DND-41 (cell line): ENCODE results near the gene TAF5L.

Source experiments
- ATAC-seq: fragments of 200-7000 bp; cut with Tn5 transposase; 3 replicates; pipeline ENCODE4 v1.9.1; 2021; ENCODE audit warnings: low read depth; ENCODE audit not compliant: insufficient read depth
- DNase-seq: peaks from one replicate; pipeline ENCODE4 v3.0.0-alpha.2; 2020
- H2AFZ ChIP-seq: 2 replicates; pipeline ENCODE4 v1.6.0; 2012; ENCODE audit warnings: low read depth, low read length
- H3K27ac ChIP-seq: 2 replicates; pipeline ENCODE4 v1.5.1; 2012; ENCODE audit warnings: low read length, inconsistent platforms
- H3K27me3 ChIP-seq: fragments of 200-600 bp; sonication (generic); 2 replicates; pipeline ENCODE4 v1.6.0; 2012; ENCODE audit warnings: low read length, mild to moderate bottlenecking, inconsistent platforms; ENCODE audit not compliant: insufficient read depth, poor library complexity
- H3K36me3 ChIP-seq: 2 replicates; pipeline ENCODE4 v1.5.1; 2012; ENCODE audit warnings: low read length, inconsistent platforms; ENCODE audit not compliant: insufficient read depth
- H3K4me1 ChIP-seq: 2 replicates; pipeline ENCODE4 v1.5.1; 2012; ENCODE audit warnings: mild to moderate bottlenecking, low read length; ENCODE audit not compliant: insufficient read depth
- H3K4me2 ChIP-seq: 2 replicates; pipeline ENCODE4 v1.6.0; 2012; ENCODE audit warnings: mild to moderate bottlenecking, moderate library complexity, low read length, inconsistent platforms; ENCODE audit not compliant: insufficient read depth
- H3K4me3 ChIP-seq, 2 experiments: fragments of 200-600 bp in 1 of 2; shearing (Covaris generic) in 1 of 2; 2 replicates each; pipeline ENCODE4 v1.5.1; 2012 to 2016; ENCODE audit warnings: inconsistent platforms in 2 of 2, low read length in 2 of 2, mild to moderate bottlenecking in 2 of 2, low read depth in 1 of 2, moderate library complexity in 1 of 2
- H3K79me2 ChIP-seq: 2 replicates; pipeline ENCODE4 v1.6.0; 2012; ENCODE audit warnings: low read length, inconsistent platforms; ENCODE audit not compliant: insufficient read depth
- H3K9ac ChIP-seq: 2 replicates; pipeline ENCODE4 v1.6.0; 2012; ENCODE audit warnings: low read depth, mild to moderate bottlenecking, inconsistent platforms, low read length, moderate library complexity
- H3K9me3 ChIP-seq: 2 replicates; pipeline ENCODE4 v1.5.1; 2012; ENCODE audit warnings: low read length, moderate library complexity, mild to moderate bottlenecking, inconsistent platforms; ENCODE audit not compliant: insufficient read depth, severe bottlenecking
- H4K20me1 ChIP-seq: 2 replicates; pipeline ENCODE4 v1.6.0; 2012; ENCODE audit warnings: low read length; ENCODE audit not compliant: insufficient read depth
- EZH2 ChIP-seq: IDR thresholded peaks from 3 replicates; pipeline ENCODE4 v1.6.1; 2012; ENCODE audit warnings: borderline replicate concordance, low read depth, mild to moderate bottlenecking, moderate library complexity, low read length, inconsistent platforms; ENCODE audit not compliant: severe bottlenecking
- TF ChIP-seq, protein P1 (sequence below): IDR thresholded peaks from 2 replicates; pipeline ENCODE4 v1.5.1; 2012; ENCODE audit warnings: borderline replicate concordance, low read length, moderate library complexity, mild to moderate bottlenecking; ENCODE audit not compliant: poor library complexity, severe bottlenecking; ENCODE audit errors: extremely low read depth

Gene TAF5L

DNA sequence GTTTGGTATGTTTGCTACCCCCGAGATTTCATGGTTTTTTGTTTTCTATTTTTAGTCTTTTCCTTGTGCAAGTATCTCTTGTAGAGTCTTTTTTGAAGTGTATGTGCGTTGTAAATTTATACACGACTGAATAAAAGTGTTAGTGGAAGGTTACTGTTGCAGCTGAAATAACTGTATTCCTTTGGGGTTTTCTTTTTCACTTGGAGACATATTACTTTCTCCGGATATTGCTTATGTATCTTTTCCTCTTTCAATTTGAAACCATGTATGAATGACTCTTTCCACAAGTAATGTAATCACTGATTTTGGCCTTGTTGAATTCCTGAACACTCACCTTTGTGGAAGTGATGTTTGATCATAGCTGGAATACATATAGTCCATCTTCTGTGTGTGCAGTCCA lies 1.1 kb upstream of the TAF5L start:
- no peak for ATAC-seq
- H3K79me2 ChIP-seq = peaks cover 93% of the 10 kb centered on the region
- no peaks in the 10 kb centered on the region for H3K27me3 ChIP-seq
- no peaks in the 10 kb centered on the region for H3K9me3 ChIP-seq
- H3K4me3 ChIP-seq = peak overlapping the region; percentile 99 to 100
- H4K20me1 ChIP-seq = peaks cover 32% of the 10 kb centered on the region; the same call in 1 of the 2 replicates
- H3K4me2 ChIP-seq = peak overlapping the region; percentile 94
- H3K27ac ChIP-seq = peak overlapping the region; percentile 81
- H2AFZ ChIP-seq = peak overlapping the region; percentile 88
- H3K9ac ChIP-seq = peak overlapping the region; percentile 87
- peaks cover 35% of the 10 kb centered on the region for H3K36me3 ChIP-seq
- no peak for DNase-seq
- TF ChIP-seq EZH2 = no peak
- TF ChIP-seq, protein P1, sequence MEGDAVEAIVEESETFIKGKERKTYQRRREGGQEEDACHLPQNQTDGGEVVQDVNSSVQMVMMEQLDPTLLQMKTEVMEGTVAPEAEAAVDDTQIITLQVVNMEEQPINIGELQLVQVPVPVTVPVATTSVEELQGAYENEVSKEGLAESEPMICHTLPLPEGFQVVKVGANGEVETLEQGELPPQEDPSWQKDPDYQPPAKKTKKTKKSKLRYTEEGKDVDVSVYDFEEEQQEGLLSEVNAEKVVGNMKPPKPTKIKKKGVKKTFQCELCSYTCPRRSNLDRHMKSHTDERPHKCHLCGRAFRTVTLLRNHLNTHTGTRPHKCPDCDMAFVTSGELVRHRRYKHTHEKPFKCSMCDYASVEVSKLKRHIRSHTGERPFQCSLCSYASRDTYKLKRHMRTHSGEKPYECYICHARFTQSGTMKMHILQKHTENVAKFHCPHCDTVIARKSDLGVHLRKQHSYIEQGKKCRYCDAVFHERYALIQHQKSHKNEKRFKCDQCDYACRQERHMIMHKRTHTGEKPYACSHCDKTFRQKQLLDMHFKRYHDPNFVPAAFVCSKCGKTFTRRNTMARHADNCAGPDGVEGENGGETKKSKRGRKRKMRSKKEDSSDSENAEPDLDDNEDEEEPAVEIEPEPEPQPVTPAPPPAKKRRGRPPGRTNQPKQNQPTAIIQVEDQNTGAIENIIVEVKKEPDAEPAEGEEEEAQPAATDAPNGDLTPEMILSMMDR = no peak
- H3K4me1 ChIP-seq = peaks cover 45% of the 10 kb centered on the region

DNA sequence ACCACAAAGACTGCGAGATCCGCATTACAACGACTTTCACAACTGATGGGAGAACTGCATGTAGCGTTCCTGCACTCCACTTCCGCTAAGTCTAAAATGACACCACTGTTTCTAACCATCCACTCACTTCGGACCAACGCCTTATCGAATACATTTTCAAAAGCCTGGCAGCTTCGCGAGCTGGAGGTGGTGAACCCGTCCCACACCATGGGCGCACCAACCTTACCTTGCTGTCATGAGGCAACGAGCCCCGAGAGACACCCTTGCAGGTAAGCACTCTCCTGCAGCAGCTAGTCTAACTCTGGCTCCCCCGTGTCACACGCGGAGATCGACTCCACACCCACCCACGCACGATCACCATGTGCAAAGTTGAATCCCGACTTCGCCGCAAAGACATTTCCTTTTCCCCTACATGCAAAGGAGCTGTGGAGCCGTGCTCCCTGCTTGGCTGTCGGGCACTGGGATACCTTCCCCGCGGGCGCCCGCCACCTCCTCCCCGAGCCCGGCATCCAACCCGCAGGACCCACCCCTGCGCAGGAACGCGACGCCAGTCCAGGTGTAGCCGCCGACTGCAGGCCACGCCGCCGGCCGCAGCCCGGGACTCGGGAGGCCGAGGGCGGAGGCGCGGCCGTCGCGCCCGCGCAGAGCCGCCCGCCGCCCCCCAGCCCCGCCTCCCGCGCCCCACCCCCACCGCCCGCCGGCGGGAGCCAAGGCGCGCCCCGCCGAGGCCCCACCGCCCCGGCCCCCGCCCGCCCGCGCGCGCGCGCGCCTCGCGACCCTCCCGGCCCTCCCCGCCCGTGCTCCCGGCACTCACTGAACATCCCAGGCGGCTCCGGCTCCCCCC lies 629 bp downstream of the TAF5L start:
- H3K36me3 ChIP-seq = peaks cover 27% of the 10 kb centered on the region
- H3K4me1 ChIP-seq = peaks cover 47% of the 10 kb centered on the region
- H3K4me2 ChIP-seq = peak overlapping the region; percentile 87
- DNase-seq (peak; percentile 42), ATAC-seq (peak; percentile 27)
- H4K20me1 ChIP-seq = peaks cover 37% of the 10 kb centered on the region; the same call in 1 of the 2 replicates
- H2AFZ ChIP-seq = peak overlapping the region; percentile 76
- H3K27me3 ChIP-seq = no peaks in the 10 kb centered on the region
- TF ChIP-seq EZH2 = no peak
- TF ChIP-seq, protein P1 = no peak
- peaks cover 94% of the 10 kb centered on the region for H3K79me2 ChIP-seq
- H3K27ac ChIP-seq = peak overlapping the region; percentile 81
- no peaks in the 10 kb centered on the region for H3K9me3 ChIP-seq
- peak overlapping the region; percentile 99 to 100; a peak in 3 of 4 replicates for H3K4me3 ChIP-seq
- peak overlapping the region; percentile 87 for H3K9ac ChIP-seq

DNA sequence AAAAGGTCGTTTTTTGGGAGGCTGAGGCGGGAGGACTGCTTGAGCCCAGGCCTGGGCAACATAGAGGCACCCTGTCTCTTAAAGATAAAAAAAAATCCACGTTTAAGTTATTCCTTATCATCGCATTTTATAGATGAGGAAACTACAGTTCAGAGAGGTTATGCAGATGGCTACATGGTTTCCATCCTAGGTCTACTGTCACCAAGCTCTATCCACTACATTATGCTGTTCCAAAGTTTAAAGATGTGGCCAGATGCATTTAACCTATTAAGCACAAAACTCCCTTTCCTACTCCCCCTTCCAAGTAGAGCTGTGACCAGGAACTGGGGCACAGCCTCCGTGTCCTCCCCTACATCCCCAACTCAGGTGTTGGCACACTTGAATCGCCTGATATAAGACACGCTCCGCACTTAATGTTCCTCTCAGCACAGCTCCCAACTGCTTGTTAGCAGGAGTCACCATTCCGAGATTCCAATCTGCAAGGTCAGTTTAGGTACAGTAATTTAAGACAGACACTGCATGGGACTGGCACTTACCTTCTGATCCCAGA lies 1.3 kb downstream of the TAF5L start:
- peak overlapping the region; percentile 54 to 77; a peak in 3 of 4 replicates for H3K4me3 ChIP-seq
- TF ChIP-seq, protein P1 = no peak
- no peak for TF ChIP-seq EZH2
- peaks cover 48% of the 10 kb centered on the region for H3K4me1 ChIP-seq
- H3K9ac ChIP-seq = peak overlapping the region; percentile 87
- peaks cover 41% of the 10 kb centered on the region; the same call in 1 of the 2 replicates for H4K20me1 ChIP-seq
- peak overlapping the region; percentile 64 for H3K27ac ChIP-seq
- H3K79me2 ChIP-seq = peaks cover 94% of the 10 kb centered on the region
- no peaks in the 10 kb centered on the region for H3K9me3 ChIP-seq
- peaks cover 20% of the 10 kb centered on the region for H3K36me3 ChIP-seq
- H3K4me2 ChIP-seq = peak overlapping the region; percentile 87
- H3K27me3 ChIP-seq = no peaks in the 10 kb centered on the region
- no peak for DNase-seq
- H2AFZ ChIP-seq = peak overlapping the region; percentile 76
- no peak; the same call in 2 of the 3 replicates for ATAC-seq
